ENCODE measurements around the gene SLFN13. TPM values are rescaled to one million over a fixed set of nuclear protein-coding genes. Genes with fewer than 3 reads are reported as not detected.
"Not testable (repeated sequence)": the region's sequence is repeated elsewhere in the genome, so short reads cannot be mapped to it uniquely, and the experiment has no call there.

The SLFN13 gene
- total RNA-seq, 2 experiments from 2014 or later: 39.9 to 41.8 TPM

- intact Hi-C loops (cut with micrococcal nuclease): no loop called here
Observed at GRCh38 chr17:35423761-35424160, 24.8 kb downstream of the SLFN13 start.

DNA sequence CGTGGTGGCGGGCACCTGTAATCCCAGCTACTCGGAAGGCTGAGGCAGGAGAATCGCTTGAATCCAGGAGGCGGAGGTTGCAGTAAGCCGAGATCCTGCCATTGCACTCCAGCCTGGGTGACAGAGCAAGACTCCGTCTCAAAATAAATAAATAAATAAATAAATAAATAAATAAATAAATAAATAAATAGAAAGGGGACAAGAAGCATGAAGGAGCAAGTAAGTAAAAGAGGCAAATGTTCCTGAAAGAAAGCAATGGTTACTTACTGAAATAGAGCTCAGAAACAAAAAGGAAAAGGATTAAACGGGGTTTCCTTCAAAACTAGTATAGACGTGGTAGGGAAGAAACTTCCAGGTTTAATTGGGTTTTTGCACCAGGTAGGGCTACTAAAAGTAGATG is 27.5 kb downstream of the SLFN13 start:
- H3K4me3 Mint-ChIP-seq; CTCF ChIA-PET; H3K36me3 Mint-ChIP-seq (ENCODE audit: low read depth); DNase-seq; intact Hi-C loops (cut with micrococcal nuclease); H3K4me1 Mint-ChIP-seq (ENCODE audit: low read depth); ATAC-seq; H3K9me3 Mint-ChIP-seq; H3K27me3 Mint-ChIP-seq; H3K27ac Mint-ChIP-seq: not testable (repeated sequence)
- POLR2A ChIA-PET: interaction anchor here (0.5 kb wide), 1 partner anchor 250 kb away, joined by 3 read pairs; no protein-coding TSS in a partner anchor

More at GRCh38 chr17:35423761-35424160, 24.8 kb downstream of the SLFN13 start:
- ChIA-PET POLR2A (interaction anchor here (0.6 to 1.4 kb wide), 2 partner anchors 51 to 228 kb away, joined by 3 to 4 read pairs; partner anchors contain the start of gene SLFN11), CTCF (no interaction called here)
- no peak for ATAC-seq
- Mint-ChIP-seq H3K27me3 (no peaks in the 10 kb centered on the region), H3K36me3 (ENCODE audit: low read depth) (peaks cover 5% of the 10 kb centered on the region), H3K4me1 (ENCODE audit: low read depth) (peaks cover 13% of the 10 kb centered on the region), H3K9me3 (no peaks in the 10 kb centered on the region), H3K4me3 (no peak overlapping the region), H3K27ac (no peak overlapping the region)
- no peak for DNase-seq
- TF ChIP-seq, protein P1, sequence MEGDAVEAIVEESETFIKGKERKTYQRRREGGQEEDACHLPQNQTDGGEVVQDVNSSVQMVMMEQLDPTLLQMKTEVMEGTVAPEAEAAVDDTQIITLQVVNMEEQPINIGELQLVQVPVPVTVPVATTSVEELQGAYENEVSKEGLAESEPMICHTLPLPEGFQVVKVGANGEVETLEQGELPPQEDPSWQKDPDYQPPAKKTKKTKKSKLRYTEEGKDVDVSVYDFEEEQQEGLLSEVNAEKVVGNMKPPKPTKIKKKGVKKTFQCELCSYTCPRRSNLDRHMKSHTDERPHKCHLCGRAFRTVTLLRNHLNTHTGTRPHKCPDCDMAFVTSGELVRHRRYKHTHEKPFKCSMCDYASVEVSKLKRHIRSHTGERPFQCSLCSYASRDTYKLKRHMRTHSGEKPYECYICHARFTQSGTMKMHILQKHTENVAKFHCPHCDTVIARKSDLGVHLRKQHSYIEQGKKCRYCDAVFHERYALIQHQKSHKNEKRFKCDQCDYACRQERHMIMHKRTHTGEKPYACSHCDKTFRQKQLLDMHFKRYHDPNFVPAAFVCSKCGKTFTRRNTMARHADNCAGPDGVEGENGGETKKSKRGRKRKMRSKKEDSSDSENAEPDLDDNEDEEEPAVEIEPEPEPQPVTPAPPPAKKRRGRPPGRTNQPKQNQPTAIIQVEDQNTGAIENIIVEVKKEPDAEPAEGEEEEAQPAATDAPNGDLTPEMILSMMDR (IDR thresholded peaks at IDR 0.05): no peak

- Mint-ChIP-seq H3K4me1 (ENCODE audit: low read depth) (no peaks in the 10 kb centered on the region), H3K9me3 (peaks cover 11% of the 10 kb centered on the region), H3K36me3 (ENCODE audit: low read depth) (peaks cover 24% of the 10 kb centered on the region), H3K4me3 (no peak overlapping the region), H3K27ac (no peak overlapping the region), H3K27me3 (no peaks in the 10 kb centered on the region)
- ATAC-seq: no peak
- DNase-seq: no peak
- intact Hi-C loops (cut with micrococcal nuclease): no loop called here
- POLR2A ChIA-PET: no interaction called here
- CTCF ChIA-PET: no interaction called here
- TF ChIP-seq, protein P1 (IDR thresholded peaks at IDR 0.05): no peak
Observed at GRCh38 chr17:35416659-35417058, 31.9 kb downstream of the SLFN13 start.

DNA sequence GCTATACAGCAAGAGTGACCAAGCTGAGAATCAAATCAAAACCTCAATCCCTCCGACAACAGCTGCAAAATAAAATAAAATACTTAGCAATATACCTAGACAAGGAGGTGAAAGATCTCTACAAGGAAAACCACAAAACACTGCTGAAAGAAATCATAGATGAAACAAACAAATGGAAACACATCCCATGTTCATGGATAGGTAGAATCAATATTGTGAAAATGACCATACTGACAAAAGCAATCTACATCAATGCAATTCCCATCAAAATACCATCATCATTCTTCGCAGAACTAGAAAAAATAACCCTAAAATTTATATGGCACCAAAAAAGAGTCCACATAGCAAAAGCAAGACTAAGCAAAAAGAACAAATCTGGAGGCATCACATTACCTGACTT is 33.9 kb downstream of the SLFN13 start:
- ATAC-seq; H3K27me3 Mint-ChIP-seq; H3K27ac Mint-ChIP-seq; intact Hi-C loops (cut with micrococcal nuclease); H3K4me3 Mint-ChIP-seq; CTCF ChIA-PET; DNase-seq; H3K4me1 Mint-ChIP-seq (ENCODE audit: low read depth): not testable (repeated sequence)
- peaks cover 11% of the 10 kb centered on the region for H3K9me3 Mint-ChIP-seq
- peaks cover 27% of the 10 kb centered on the region for H3K36me3 Mint-ChIP-seq (ENCODE audit: low read depth)
- POLR2A ChIA-PET: interaction anchor here (1.0 kb wide), 1 partner anchor 61 kb away, joined by 3 read pairs; no protein-coding TSS in a partner anchor

DNA sequence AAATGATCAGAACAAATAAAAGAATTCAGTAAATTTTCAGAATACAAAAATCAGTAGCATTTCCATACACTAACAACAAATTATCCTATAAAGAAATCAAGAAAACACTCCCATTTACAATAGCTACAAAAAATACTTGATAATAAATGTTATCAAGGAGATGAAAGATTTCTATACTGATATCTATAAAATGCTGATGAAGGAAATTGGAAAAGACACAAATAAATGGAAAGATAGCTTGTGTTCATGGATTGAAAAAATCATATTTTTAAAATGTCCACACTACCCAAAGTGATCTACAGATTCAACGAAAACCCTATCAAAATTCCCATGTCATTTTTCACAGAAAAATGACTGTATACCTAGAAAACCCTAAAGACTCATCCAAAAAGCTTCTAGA is 34.3 kb downstream of the SLFN13 start:
- no peaks in the 10 kb centered on the region for H3K4me1 Mint-ChIP-seq (ENCODE audit: low read depth)
- H3K27ac Mint-ChIP-seq: no peak overlapping the region
- H3K4me3 Mint-ChIP-seq: no peak overlapping the region
- ATAC-seq: no peak
- ChIA-PET CTCF (interaction anchor here (1.0 kb wide), 1 partner anchor 119 kb away, joined by 3 read pairs; no protein-coding TSS in a partner anchor), POLR2A (interaction anchor here (1.0 kb wide), 1 partner anchor 61 kb away, joined by 3 read pairs; no protein-coding TSS in a partner anchor)
- H3K9me3 Mint-ChIP-seq: peaks cover 11% of the 10 kb centered on the region
- no peaks in the 10 kb centered on the region for H3K27me3 Mint-ChIP-seq
- TF ChIP-seq, protein P1 (IDR thresholded peaks at IDR 0.05): no peak
- no peak for DNase-seq
- peaks cover 26% of the 10 kb centered on the region for H3K36me3 Mint-ChIP-seq (ENCODE audit: low read depth)
- intact Hi-C loops (cut with micrococcal nuclease): no loop called here

DNA sequence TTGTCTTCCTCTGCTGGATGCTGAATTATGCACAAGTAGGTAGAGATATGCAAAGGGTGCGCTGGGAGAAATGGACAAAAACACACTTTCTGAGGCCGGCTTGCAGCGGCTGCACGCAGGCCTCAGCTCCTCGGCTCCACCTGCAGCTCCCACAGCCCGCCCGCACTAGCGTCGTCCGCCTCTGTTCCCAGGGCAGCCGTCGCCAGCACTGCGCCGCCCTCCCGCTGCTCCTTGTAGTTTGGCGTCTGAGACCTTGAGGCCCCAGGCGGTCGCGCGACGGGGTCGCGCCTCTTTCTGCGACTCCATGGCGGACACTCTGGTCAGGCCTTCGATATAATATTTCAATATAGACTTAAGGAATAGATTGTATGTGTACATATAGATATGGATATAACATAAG is 41.0 kb downstream of the SLFN13 start:
- no peak for ATAC-seq
- no peak overlapping the region for H3K4me3 Mint-ChIP-seq
- DNase-seq: no peak
- intact Hi-C loops (cut with micrococcal nuclease): no loop called here
- ChIA-PET CTCF (no interaction called here), POLR2A (no interaction called here)
- no peaks in the 10 kb centered on the region for H3K9me3 Mint-ChIP-seq
- no peak overlapping the region for H3K27ac Mint-ChIP-seq
- H3K36me3 Mint-ChIP-seq (ENCODE audit: low read depth): peaks cover 3% of the 10 kb centered on the region
- peaks cover 7% of the 10 kb centered on the region for H3K4me1 Mint-ChIP-seq (ENCODE audit: low read depth)
- TF ChIP-seq, protein P1 (IDR thresholded peaks at IDR 0.05): no peak
- no peaks in the 10 kb centered on the region for H3K27me3 Mint-ChIP-seq
